NCI-H345 treated with DMSO at 0.1 percent for 48 hours (cell line): ENCODE measurements around the gene GRIP1.

ENCODE experiments used
- DNase-seq: peaks from one replicate; lab custom pipeline; 2025; ENCODE audit not compliant: unreplicated experiment; lab: John Stamatoyannopoulos, UW

The GRIP1 gene

DNA sequence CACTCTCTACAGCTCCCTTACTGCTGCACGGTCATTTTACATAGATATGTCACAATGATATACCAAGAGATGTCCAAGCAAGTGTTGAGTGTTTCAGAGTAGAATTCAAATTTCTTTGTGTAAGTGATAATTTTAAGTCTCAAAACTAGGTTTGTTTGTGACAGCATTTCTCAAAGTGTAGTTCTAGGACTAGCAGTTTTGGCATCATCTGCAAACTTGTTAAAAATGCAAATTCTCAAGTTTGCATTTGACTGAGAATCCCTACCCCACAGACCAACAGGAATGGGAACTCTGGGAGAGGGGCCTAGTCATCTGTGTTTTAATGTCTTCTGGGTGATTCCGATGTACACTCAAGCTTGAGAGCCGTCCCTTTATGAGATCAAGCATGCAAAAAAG lies 279.0 kb downstream of the GRIP1 start:
- no peak for DNase-seq

- DNase-seq = no peak
These were observed 279.7 kb downstream of the GRIP1 start for GRCh38 chr12:66398931-66399910.

DNA sequence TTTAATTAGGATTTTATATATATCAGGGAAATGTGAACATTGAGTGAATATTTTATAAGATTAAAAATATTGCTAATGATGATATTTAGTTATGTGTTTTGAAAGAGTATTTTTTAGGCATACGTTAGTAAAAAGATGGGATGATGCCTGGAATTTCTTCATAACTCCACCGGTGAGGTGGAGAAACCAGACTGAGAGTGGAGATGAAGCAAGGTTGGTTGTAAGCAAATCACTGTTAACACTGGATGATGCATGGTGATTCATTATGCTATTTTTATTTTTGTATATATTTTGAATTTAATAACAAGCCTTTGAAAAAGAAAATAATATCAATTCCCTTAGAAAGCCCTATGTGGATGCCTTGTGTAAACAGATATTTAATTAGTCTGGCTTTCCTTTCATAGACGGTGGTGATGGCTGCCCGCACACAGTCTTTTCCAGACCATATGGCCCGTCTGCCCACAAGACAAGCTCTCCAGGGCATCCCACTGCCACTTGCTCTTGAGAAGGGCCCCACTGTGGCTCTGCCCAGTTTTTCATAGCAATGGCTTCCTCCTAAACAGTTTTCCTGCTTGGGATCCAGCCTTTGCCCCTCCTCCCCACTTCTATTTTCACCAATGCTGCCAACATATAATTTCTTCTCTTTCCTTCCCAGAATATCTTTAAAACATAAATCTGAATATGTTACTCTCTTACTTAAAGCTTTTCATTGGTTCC lies 281.1 kb downstream of the GRIP1 start:
- no peak for DNase-seq

DNA sequence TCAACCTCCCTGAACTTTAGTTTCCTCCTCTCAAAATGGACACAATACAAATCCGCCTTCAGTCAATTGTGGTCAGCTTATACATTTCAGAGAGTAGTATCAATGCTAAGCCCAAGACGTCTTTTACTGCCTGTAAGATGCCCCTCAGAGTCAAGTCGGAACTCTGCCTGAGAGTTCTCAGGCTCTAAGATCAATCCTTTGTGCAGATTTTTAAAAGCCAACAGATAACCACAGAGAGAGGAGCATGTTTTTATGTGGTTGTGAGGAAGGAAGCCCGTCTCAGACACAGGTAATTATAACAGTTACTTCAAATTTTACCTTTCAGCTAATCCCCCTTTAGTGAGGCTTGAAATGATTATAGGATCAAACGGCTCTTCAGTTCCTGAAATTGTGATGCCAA lies 285.0 kb downstream of the GRIP1 start:
- DNase-seq = no peak

DNA sequence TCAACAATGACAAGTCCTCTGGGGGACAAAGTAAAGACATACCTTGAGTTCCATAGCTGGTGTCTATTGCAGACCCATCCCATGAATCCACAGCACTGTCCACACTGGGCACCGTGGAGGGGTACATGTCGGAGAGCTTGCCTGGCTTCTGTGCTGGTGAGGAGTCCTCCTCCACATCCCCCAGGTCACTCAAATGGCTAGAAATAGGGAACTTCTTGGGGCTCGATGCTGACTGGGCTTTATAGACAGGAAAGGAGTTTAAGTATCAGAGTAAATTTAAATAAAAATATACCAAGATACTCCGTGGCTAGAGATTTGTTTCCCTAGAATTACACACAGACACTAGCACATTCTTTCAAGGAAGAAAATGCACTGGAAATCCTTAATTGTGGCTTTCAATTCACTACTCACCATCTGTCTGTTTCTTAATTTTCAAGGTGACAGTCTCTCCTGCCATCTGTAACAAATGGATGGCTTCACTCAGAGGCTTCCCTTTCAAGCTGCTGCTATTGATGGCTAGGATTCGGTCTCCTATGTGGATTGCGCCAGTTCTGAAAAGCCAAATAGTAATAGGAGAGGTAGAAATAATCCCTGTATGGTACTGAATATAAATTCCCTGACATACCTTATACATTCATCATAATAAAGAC lies 286.5 kb downstream of the GRIP1 start:
- no peak for DNase-seq

DNA sequence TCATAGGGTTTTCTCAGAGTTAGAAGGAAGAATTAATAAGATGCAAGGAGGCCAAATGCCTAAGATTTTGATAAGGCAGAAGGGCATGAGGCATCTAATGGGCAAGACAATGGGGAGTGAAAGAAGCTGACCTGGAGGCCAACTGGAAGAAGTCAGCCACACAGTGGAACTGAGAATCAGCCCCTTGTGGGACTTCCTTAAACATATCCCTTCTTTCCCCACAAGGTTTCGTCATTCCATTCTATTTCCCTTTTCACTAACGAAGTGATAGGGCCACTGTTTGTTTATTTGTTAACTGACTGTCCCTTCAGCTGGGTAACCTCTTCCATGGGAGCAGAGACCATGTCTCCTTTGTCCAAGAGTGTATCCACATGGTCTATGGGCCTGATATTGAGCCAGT lies 290.4 kb downstream of the GRIP1 start:
- DNase-seq = no peak

DNA sequence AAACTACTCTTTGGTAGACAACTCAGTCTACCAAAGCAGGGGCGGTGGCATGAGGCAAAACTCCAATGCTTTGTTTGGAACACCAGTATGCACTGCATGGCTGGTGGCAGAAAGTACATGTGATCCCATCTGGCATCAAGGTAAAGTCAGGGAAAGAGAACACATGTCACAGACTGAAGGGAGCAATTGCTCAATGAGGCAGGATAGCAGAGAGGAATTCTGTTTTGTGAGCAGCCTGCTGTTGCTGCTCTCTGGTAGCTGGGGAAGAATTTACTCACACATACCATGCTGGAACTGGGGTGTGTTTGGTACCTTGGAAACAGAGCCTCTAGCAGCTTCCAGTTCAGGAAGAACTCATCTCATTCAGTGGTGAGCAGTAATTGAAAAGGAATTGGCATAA lies 291.8 kb downstream of the GRIP1 start:
- no peak for DNase-seq

- DNase-seq = no peak
These were observed 297.9 kb downstream of the GRIP1 start for GRCh38 chr12:66380769-66381535.

DNA sequence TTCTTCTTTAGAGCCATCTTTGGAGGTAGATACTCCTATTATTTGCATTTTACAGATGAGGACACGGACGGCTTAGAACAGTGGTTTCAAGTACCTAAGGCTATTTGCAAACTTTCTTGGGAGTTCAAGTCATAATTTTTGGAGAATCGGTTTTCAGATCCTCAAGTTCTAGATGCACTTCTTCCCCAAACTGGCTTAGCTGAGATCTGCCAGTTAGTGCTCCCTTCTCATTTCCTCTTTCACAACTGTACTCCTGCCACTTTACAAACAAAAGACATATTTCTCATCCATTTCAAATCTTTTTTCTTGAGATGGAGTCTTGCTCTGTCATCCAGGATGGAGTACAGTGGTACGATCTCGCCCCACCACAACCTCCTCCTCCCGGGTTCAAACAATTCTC lies 299.3 kb downstream of the GRIP1 start:
- DNase-seq = no peak

- no peak for DNase-seq
These were observed 303.3 kb downstream of the GRIP1 start for GRCh38 chr12:66375560-66375959.

GRCh38 chr12:66371982-66372381 lies 306.9 kb downstream of the GRIP1 start:
- DNase-seq = no peak

- no peak for DNase-seq
These were observed 311.7 kb downstream of the GRIP1 start for GRCh38 chr12:66367015-66367667.

DNA sequence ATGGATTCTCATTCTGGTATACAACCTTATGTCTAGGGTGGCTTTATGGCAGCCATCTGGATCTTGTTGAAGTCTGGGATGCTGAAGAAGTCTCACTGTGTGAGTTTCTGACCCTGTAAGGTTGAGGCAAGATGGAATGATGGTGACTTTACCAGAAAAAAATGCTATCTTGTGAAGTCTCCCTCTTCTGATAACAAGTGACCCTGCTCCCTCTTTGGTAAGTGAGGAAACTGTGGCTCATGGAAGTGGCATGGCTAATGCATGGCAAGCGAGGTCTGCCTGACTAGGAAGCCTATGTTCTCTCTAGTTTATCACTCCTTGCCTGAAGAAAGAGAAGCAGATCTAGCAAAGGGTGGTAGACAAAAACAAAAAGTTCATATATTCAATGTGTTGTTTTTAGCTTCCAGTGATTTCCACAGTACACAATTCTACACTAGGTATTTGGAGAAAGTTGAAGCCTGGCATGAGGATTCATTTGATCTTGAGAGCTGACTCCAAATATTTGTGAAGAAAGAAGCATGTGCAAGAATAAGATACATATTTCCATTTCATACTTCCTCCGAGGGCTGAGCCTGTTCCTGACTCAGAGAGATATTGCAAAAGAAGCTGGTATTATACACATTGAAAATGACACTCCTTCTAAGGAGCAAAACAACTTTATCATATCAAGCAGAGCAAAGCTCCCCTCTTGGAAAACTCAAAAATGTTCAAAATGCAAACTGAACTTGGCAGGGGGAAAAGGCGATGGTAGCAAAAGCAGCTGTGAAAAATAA lies 313.0 kb downstream of the GRIP1 start:
- DNase-seq = no peak

GRCh38 chr12:66361703-66362102 lies 317.2 kb downstream of the GRIP1 start:
- DNase-seq = no peak

- DNase-seq = no peak
These were observed 319.6 kb downstream of the GRIP1 start for GRCh38 chr12:66359300-66359699.

DNA sequence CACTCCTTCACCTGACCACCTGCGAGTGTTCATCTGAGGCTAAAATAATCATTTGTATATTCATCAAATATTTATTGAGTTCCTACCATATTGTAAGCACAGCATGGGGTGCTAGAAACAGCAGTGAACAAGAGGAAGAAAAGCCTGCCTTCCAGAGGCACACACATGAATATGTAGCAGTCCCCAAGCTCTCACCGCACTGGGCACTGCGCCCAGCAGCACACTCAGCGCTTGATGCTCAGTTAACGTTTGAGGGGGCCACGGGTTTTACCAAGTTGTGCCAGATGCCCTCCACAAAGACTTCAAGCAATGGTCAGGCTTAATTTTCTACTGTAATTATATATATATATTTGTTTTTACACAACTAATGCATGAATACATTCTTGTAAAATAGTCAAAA lies 324.6 kb downstream of the GRIP1 start:
- DNase-seq = peak; percentile 4

- no peak for DNase-seq
These were observed 326.0 kb downstream of the GRIP1 start for GRCh38 chr12:66352899-66353298.

DNA sequence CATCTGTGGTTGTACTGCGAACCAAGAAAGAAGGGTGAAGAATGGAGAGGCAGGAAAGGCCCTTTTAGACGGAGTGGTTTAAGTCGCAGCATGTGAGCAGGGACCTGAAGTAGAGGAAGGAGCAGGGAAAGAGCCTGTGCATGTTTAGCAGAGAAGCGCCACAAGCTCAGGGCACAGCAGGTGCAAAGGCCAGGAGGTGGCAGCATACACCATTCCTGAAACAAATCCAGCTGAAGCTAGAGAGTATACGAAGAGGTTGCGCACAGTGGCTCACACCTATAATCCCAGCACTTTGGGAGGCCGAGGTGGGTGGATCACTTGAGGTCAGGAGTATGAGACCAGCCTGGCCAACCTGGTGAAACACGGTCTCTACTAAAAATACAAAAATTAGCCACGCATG lies 326.7 kb downstream of the GRIP1 start:
- peak; percentile 3 for DNase-seq

GRCh38 chr12:66351301-66351700 lies 327.6 kb downstream of the GRIP1 start:
- no peak for DNase-seq

GRCh38 chr12:66345956-66346355 lies 332.9 kb downstream of the GRIP1 start:
- no peak for DNase-seq
